GM18907 (cell line): Measurements from ENCODE around the gene GARIN5A.
A peak's percentile ranks its signal among the peaks of the same experiment; 100 is the strongest.

Experiments used
- ATAC-seq: cut with Tn5 transposase; IDR thresholded peaks from one replicate; pipeline ENCODE4 v1.9.1; 2021; ENCODE audit warnings: mild to moderate bottlenecking, moderate library complexity; ENCODE audit not compliant: unreplicated experiment

Gene GARIN5A

DNA sequence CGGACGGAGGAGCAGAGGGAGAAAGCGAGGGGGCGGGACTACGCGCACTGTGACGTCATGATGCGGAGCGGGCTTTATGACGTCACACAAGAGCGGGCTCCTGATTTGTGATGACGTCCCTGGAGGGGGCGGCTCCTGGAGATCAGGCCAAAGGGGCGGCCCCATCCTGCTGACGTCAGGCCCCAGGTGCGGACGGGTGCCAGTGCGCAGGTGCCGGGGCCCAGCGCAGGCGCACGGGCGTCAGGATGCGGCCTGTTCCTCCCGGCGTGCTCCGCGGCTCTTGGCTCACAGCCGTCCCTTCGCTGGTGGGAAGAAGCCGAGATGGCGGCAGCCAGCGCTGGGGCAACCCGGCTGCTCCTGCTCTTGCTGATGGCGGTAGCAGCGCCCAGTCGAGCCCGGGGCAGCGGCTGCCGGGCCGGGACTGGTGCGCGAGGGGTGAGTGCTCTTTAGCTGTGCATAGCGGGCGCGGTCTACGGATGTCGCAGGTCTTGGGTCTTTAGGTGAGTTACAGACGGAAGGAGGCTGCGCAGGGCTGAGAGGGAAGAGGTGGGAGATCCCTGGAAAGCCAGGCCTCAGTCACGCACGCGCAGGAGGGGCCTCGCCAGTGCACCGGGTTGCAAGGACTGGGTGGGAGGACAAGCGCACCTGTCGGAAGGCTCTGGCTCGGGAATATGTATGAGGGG, at the start of gene GARIN5A, which contains the start of gene EMC10:
Gene GARIN5A, minus strand, starts transcription at position 625 of the 683 bp plus-strand sequence. Its CDS starts 460 bp downstream, at position 165.
Gene EMC10, plus strand, starts transcription at position 284 of the 683 bp plus-strand sequence. Its CDS starts 38 bp downstream, at position 322.
- peak; percentile 75 for ATAC-seq

DNA sequence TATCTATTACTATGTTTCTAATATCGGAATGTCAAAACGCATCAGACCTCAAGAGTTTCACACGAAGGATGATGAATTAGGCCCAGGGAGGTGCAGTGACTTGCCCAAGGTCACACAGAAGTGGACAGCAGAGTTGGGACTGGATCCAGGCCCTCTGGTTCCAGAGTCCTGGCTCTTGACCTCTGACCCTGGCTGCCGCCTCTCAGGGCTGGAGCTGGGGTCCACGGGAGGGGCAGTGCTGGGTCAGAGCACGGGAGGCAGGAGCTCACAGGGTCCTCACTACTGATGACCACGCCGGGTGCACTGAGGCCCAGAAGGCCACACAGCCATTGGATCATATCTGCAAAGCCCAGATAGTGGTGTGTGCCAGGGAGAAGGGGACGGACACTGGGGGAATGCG, 46.2 kb upstream of the GARIN5A start:
- no peak for ATAC-seq

DNA sequence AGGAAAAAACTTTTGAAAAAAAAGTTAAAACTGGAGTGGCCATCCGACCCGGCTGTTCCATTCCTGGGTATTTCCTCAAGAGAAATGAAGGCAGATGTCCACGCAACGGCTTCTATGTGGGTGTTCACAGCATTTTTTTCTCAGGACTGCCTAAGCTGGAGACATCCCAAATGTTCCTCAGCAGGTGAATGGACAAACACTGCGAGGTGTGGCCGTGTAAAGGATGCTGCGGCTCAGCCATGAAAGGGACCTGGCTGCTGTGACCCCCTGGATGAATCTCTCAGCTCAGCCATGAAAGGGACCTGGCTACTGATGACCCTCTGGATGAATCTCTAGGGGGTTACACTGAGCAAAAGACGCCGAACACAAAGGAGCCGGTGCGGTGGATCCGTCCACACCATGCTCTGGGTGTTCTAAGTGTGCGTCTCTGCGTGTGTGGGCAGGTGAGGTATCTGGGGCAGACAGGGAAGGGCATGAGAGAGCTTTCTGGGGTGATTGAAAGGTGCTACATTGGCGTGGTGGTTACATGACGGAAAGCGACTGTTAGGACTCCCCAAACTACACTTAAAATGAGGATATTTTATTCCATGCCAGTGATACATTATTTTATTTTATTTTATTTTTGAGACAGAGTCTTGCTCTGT, 44.3 kb upstream of the GARIN5A start:
- ATAC-seq = no peak

DNA sequence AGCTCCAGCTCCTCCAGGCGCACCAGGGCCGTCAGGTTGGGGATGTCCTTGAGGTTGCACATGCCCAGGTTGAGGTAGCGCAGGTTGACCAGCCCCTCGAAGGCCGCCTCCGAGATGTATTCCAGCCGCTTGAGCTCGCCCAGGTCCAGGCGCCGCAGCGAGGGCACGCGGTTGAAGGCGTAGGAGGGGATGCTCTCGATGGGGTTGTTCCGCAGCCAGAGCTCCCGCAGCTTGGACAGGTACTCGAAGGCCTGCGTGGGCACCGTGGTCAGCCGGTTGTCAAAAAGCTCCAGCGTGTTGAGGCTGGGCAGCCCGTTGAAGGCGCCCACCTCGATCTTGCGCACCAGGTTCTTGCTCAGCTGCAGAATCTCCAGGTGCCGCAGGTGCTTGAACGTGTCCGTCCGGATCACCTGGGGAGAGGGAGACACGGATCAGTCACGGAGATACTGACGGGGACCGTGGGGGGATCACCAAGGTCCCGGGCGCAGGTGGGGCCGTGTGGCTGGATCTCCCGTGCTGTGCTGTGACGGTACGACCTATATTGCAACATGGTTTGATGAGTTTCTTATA, 42.4 kb upstream of the GARIN5A start:
- no peak for ATAC-seq

DNA sequence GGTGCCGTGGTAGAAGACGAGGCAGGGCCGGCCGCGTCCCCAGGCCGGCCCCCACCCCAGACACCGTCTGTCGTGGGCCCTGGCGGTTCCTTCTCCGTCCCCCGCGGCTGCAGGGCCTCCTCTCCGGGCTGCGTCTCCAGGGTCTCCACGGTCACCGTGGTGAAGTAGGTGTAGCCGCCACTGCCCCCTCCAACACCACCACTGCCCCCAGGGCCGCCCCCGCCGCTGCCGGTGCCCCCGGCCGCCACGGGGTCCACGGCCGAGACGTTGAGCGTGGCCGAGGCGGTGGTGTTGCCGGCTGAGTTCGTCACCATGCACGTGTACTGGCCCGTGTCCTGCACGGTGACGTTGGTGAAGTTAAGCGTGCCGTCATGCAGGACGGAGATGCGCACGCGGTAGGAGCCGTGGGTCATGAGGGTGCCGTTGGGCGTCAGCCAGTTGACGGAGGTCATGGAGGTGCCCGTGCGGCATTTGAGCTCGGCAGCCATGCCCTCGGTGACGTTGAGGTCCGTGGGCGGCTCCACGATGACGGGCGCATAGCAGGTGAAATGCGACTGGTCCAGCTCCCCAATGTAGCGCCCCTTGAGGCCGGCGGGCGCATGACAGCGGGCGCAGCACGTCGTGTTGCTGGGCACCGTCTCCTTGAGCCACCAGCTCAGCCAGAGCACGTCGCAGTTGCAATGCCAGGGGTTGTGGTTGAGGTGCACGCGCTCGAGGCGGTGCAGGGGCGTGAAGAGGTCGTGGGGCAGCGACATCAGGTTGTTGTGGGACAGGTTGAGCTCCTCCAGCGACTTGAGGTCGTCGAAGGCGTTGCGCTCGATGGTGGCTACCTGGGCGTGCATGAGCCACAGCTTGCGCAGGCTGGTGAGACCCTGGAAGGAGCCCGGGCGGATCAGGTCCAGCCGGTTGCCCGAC, 41.7 kb upstream of the GARIN5A start:
- ATAC-seq = no peak

DNA sequence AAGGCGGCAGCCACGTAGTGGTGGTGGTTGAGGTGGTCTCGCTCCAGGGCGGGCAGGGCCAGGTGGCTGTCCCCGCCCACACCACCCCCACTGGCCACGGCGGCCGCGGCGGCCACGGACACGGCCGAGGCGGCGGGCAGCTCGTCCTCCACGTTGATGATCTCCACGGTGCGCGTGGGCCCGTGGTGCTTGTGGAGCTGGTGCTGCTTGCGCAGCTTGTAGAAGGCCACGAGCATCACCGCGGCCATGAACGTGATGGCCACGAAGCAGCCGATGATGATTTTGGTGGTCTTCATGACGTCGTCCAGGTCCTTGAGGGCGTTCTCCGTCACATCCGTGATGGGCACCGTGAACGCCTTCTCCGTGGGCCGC, 41.0 kb upstream of the GARIN5A start:
- ATAC-seq = no peak

DNA sequence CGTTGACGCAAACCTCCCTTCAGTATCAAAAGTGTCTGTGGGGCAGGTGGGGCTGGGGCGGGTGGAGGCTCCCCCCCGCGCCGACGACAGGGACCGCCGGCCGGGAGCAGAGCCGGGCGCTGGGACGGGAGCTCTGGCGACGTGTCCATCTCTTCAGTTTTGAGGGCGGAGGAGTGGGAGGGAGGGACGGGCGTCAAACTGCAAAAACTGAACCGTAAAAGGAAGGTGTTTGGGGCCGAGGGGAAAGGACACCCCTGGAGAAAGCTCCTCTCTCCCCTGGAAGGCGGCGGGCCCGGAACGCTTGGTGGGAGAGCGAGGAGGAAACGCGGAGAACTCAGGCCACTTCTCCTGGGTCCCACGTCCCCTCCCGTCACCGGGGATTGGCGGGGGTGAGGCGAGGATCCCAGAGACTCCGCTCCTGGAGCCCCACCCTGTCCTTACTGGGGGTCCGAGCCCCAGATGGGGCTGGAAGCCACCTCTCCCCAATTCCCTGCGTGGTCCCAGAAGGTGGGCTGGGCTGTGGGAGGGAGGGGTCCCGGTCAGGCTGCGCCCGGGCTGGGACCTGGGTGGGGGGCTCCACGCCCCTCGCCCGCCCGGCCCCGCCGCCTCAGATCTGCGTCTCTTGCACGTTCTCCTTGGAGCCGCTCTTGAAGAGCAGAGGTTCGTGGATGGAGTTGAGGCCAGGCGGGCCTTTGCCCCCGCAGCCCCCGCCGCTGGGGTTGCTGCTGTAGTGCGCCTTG, 40.5 kb upstream of the GARIN5A start:
- no peak for ATAC-seq

DNA sequence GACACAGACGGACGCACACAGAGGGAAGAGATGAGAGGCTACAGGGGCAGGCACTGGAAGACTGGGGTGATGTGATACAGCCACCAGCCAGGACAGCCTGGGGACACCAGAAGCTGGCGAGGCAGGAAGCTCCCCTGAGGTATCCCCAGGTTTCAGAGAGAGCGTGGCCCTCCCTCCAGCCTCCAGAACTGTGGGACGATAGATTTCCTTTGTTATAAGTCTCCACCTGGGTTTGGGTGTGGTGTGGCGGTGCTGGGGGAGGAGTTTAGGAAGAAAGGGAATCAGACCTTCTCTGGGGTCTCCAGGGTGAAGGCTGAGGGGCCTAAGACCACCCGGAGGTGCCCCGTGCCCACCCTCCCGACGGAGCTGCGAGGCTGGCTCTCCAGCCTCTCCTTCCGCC, 39.8 kb upstream of the GARIN5A start:
- no peak for ATAC-seq

DNA sequence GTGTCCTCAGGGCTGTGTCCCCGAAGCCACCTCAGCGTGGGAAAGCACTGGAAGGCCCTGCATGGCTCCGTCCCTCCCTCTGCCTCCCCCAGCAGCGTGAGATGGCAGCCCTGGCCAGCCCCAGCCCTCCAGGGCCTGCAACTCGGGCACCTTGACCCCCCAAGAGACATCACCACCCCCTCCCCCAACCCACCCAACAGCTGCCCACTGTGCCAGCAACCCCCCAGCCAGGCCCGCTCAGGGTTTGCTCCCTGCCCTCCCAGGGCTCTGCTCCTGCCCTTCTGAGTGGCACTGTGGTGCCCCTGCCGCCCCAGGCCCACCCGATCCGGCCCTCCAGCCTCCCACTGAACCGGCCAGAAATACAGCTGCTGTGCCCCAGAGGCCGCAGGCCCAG, 38.5 kb upstream of the GARIN5A start:
- no peak for ATAC-seq

DNA sequence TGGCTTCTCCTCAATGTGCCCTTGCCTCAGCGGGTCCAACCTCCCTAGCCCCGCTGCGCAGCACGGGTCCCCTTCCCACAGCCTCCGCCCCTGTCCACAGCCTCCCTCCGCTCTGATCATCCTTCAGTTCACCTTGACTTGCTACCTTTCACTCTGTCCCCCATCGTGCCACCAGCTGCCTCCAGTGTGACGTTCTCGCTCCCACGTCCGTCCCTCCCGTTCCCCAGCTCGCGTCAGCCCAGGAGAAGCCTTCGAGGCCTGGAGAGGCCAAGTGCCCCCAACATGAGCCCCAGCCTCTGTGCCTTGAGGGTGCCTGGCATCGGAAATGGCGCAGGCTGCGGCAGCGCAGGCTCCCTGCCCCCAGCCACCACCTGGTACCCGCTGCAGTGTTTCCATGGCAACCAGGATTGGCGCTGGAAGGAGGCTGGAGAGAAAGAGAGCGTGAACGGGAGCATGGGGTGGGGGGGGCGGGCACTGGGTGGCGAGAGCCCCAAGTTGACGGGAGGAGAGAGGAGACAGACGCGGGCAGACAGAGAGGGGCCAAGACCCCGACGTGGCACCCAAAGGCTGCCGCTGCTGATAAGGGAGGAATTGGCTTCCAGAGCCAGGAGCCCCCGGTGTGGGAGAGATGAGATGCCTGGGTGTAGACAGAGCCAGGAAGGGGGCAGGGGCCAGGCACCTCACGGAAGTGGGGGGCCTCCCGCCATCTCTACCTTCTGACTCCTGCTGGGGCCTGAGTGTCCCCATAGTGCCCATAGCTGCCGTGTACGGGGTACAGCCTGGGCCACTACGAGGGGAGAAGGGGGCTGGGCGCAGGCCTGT, 37.9 kb upstream of the GARIN5A start:
- ATAC-seq = no peak

DNA sequence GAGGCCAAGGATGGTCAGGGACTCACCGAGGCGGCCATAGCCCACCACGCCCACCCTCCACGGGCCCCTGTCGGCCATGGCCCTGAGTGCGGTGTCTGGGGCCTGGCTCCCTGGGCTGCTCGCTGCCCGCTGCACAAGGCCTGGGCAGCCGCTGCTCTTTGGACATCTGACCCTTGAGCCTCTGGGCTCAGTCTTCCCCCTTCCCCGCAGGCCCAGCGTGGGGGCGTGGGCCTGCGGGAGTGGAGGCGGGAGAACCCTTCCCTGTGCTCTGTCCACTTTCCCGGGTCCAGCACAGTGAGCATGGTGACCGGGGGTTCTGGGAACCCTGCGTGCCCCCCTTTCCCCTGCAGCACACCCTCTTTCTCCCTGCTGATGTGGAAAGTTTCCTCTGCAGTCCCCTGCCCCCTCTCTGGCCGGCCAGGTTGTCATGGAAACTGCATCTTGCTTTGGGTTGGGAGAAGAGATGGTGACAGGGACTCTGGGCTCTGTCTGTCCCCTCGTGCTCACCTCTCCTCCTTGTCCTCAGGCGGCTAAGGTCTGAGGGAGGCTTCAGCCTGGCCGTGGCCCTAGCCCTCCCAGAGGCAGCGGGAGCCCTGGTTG, 37.2 kb upstream of the GARIN5A start, which contains the start of gene ASPDH:
Gene ASPDH, minus strand, starts transcription at position 168 of the 600 bp plus-strand sequence. Its CDS starts 90 bp downstream, at position 78.
- ATAC-seq = no peak

DNA sequence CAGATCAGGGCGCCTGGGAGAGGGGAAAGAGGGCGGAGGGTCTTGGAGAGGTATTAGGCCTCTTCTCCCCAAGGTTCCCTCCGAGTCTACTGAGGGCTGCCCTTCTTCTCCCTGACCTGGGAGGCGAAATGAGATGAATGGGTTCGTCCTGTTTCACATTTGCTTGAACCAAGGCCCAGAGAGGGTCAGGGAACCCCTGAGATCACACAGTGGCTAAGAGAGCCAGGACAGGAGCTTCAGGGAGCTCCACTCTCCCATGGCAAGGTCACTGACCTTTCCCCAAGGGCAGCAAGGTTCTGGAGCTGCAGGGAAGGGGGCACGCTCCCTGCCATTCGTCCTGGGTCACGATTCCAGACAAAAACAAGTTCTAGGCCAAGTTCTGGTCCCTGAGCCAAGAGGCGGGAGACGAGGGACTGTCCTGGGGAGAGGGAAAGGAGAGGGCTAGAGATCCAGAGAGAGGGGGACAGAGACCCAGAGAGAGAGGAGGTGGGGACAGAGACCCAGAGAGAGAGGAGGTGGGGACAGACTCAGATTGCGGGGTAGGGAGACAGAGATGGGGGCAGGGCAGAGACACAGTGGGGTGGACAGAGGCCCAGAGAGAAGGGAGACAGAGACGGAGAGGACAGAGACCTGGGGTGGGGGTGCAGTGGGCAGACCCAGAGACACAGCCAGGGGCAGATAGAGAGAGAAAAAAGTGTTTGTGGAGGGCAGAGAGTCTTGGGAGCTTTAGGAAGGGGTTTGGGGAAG, 36.5 kb upstream of the GARIN5A start:
- no peak for ATAC-seq

DNA sequence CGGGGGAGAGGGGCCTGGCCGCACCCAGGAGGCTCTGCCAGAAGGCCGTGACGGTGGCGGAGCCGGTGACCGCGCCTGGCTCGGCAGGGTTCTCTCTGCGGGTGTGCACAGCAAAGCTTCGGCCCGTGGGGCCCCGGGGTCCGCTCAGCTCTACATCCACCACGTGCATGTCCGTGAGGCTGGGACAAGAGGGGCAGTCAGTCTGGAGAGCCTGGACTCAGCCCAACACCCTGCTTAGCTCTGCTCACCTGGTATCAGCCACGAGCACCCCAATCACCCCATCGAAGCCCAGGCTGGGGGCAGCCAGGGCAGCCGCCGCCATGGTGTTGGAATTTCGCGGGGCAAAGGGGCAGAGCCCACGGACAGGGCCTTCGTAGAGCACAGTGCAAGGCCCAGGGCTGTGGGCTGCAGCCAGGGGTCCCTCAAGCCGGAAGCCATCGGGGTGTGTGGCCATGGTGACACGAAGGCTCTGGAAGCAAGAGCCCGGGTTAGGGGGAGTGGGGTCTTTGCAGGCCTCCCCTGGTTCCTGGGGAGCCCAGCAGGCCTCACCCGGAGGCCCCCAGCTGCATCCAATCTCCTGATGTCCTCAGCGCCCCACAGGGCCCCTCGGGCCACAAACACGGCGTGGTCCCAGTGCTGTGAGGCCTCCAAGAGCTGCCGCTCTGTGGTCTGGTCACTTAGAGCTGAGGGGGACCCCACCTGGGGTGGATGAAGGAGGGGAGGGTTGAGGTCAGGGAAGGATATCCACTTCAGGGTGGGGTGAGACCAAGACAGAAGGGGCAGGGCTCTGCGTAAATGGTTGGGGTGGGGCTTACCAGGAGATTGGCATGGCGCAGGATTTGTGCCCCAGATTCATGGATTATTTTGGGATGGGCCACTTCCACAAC, 35.7 kb upstream of the GARIN5A start:
- no peak for ATAC-seq

DNA sequence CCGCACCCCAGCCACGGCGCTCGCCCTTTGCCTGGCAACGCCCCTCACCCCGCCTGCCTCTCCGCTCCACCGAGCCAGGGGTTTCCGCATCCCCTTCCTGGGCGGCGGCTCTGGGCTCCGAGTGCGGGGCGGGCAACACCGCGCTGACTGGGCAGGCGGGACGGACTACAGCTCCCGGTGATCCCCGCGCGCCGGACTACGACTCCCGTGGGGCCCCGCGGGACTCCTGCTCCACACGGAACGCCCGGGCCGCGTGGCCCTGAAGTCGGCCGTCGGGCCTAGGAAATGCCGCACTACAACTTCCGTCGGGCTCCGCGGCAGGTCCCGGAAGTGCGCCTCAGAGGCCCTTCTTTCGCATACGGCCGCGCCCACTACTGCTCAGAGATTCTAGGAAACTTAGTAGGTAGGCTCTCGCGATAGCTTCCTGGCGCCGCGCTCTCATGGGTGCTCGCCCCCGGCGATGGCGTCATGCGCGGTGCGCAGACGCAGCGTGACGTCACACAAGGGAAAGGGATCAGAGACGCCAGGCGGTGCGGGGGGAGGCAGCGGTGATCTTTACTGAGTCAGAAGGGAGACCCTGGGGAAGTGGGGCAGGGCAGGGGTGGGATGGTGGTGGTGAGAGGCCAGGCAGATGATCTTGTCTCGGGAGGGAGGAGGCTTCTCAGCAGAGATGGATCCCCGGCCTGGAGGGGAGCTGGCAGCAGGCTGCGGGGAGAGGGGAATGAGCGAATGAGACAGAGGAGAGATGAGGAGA, 34.6 kb upstream of the GARIN5A start, which contains the start of gene JOSD2:
Gene JOSD2, minus strand, starts transcription at position 123 of the 754 bp plus-strand sequence. CDS start 760 bp downstream, outside the sequence.
- ATAC-seq = peak; percentile 85

DNA sequence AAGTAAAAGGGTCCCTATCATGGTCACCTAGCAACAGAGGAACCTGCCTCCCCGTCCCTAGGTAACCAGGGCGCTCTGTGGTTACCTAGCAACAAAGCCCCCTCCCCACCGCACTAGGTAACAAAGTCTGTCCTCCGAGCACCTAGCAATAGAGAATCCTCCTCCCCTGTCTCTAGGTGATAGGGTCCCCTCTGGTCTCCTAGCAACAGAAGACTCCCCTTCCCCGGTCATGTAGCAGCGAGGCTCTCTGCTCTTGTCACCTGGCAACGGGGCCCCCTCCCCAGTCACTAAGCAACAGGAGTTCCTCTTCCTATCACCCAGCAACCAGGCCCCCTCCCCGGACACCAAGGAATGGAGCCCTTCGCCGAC, 34.0 kb upstream of the GARIN5A start:
- no peak for ATAC-seq

DNA sequence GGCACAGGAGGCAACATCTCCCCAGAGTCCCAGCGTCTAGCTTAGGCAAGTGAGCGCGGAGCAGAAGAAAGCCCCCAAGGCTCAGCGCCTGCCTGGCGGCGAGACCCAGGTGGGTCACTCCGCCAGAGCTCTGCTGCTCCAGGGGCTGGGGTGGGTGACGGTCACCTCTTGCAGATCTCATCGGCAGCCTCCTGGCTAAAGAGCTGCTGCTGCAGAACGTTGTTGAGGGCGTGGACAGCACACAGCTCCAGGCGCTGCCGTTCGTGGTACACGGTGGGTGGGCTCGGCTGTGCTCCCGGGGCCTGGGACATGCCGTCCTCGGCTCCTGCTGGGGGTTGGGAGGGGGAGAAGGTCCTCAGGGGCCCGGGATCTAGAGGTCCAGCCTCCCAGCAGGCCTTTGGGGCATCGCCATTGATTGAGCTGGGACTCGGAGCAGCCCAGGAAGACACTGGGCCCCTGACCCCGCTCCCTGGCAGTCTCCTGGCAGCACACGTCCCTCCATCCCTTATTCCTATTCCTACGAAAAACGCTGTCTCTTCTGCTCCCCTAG, 33.5 kb upstream of the GARIN5A start:
- ATAC-seq = no peak
